A673 (cell line): ENCODE data around the gene EXOC6B. TPM values are rescaled to one million over a fixed set of nuclear protein-coding genes. Genes with fewer than 3 reads are reported as not detected.

ENCODE experiments used
- BruUV-seq: library from RNA; stranded (reverse); fragments of 400-500 nt; replicated peaks from 2 replicates; lab custom pipeline; 2021; lab: Mats Ljungman, UMichigan
- CTCF ChIA-PET: fragments of 300-600 bp; sonication (Branson Sonifier 250); formaldehyde crosslinking; loops from one replicate; lab custom pipeline; 2022; ENCODE audit warnings: antibody characterized with exemption; lab: Charles Lee
- POLR2A ChIA-PET: fragments of 300-600 bp; sonication (Branson Sonifier 250); formaldehyde crosslinking; loops from one replicate; lab custom pipeline; 2022; ENCODE audit warnings: antibody characterized with exemption; ENCODE audit not compliant: low non-redundant PET; lab: Charles Lee
- DNase-seq: peaks from one replicate; pipeline ENCODE4 v3.0.0-alpha.2; 2015; ENCODE audit warnings: low spot score
- H3K27ac ChIP-seq: fragments of 200-600 bp; sonication (generic); 2 replicates; pipeline ENCODE4 v1.5.1; 2016; ENCODE audit warnings: mixed run types, low read depth, mild to moderate bottlenecking, mixed read lengths, antibody characterized with exemption, low read length; ENCODE audit not compliant: poor library complexity, severe bottlenecking
- H3K27me3 ChIP-seq: fragments of 200-600 bp; sonication (generic); replicated peaks from 2 replicates; pipeline ENCODE4 v1.6.1; 2017; ENCODE audit warnings: mixed run types, low read depth, mild to moderate bottlenecking, mixed read lengths, antibody characterized with exemption, low read length; ENCODE audit not compliant: insufficient read depth, poor library complexity
- H3K36me3 ChIP-seq: fragments of 200-600 bp; sonication (generic); 2 replicates; pipeline ENCODE4 v1.6.1; 2016; ENCODE audit warnings: mixed run types, mild to moderate bottlenecking, mixed read lengths, antibody characterized with exemption, low read length; ENCODE audit not compliant: insufficient read depth, poor library complexity, severe bottlenecking
- H3K4me1 ChIP-seq: fragments of 200-600 bp; sonication (generic); 2 replicates; pipeline ENCODE4 v1.6.1; 2017; ENCODE audit warnings: mixed run types, mild to moderate bottlenecking, mixed read lengths, antibody characterized with exemption, low read length; ENCODE audit not compliant: insufficient read depth, poor library complexity, severe bottlenecking
- H3K4me3 ChIP-seq: fragments of 200-600 bp; sonication (generic); 2 replicates; pipeline ENCODE4 v1.5.1; 2016; ENCODE audit warnings: low read depth, mixed run types, mild to moderate bottlenecking, mixed read lengths, low read length; ENCODE audit not compliant: poor library complexity, severe bottlenecking
- H3K9me3 ChIP-seq: fragments of 200-600 bp; sonication (generic); 2 replicates; pipeline ENCODE4 v1.6.1; 2016; ENCODE audit warnings: mixed run types, low read depth, mild to moderate bottlenecking, mixed read lengths, antibody characterized with exemption, low read length; ENCODE audit not compliant: poor library complexity, severe bottlenecking
- CTCF ChIP-seq: fragments of 300-800, 200-600 bp; sonication (generic); conservative IDR thresholded peaks from 2 replicates; pipeline ENCODE4 v1.5.1; 2017; ENCODE audit warnings: low read depth, mild to moderate bottlenecking, antibody characterized with exemption, low read length, moderate library complexity, mixed read lengths
- EZH2 ChIP-seq: fragments of 200-600 bp; sonication (generic); IDR thresholded peaks from 2 replicates; pipeline ENCODE4 v1.6.1; 2017; ENCODE audit warnings: borderline replicate concordance, low read depth, mild to moderate bottlenecking, mixed read lengths, antibody characterized with exemption, low read length; ENCODE audit not compliant: poor library complexity, severe bottlenecking
- intact Hi-C: fragments of 100-400 bp; cut with micrococcal nuclease; formaldehyde crosslinking; loops from one replicate; pipeline ENCODE4 v1.10.0; 2022; ENCODE audit not compliant: unreplicated experiment
- total RNA-seq: library from RNA; stranded (reverse); gene quantifications from 2 replicates; pipeline ENCODE4 v1.2.3, GENCODE V29; 2021

Gene EXOC6B
- total RNA-seq, 1 experiment from 2014 or later, result 138 TPM

DNA sequence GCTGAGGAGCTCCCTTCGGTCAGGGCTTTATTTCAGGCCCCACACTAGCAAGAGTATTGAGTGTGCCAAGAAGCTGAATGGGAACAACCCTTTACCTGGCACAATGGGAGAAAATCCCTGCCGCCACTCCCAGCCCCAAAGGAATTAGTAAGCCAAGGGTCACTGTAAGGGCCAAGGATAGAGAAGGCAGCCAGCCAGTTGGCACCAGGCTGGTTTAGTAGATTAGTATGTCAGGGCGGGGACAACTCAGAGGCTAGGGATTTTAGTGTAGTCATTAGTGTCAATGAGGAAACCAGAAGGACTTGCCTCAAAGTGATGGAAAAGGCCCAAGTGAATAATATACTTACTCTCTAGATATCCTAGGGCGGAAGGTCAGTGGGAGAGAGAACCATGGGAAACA, 643.3 kb downstream of the EXOC6B start:
- no peak for DNase-seq
- Histone ChIP-seq H3K27ac (no peak overlapping the region), H3K27me3 (no peaks in the 10 kb centered on the region), H3K4me1 (no peaks in the 10 kb centered on the region), H3K4me3 (no peak overlapping the region), H3K9me3 (no peaks in the 10 kb centered on the region), H3K36me3 (peaks cover 19% of the 10 kb centered on the region)
- no peak for TF ChIP-seq CTCF
- TF ChIP-seq EZH2, result no peak
- ChIA-PET POLR2A (no interaction called here), CTCF (no interaction called here)
- no TSS peak for BruUV-seq
- intact Hi-C loops, result no loop called here

- H3K27me3 ChIP-seq, result no peaks in the 10 kb centered on the region
- no peaks in the 10 kb centered on the region for H3K4me1 ChIP-seq
- H3K36me3 ChIP-seq, result peaks cover 25% of the 10 kb centered on the region
- no peaks in the 10 kb centered on the region for H3K9me3 ChIP-seq
- no peak for DNase-seq
- TF ChIP-seq EZH2, result no peak
- TF ChIP-seq CTCF, result no peak
- no peak overlapping the region for H3K4me3 ChIP-seq
- no TSS peak for BruUV-seq
- intact Hi-C loops, result no loop called here
- no peak overlapping the region for H3K27ac ChIP-seq
- ChIA-PET POLR2A (no interaction called here), CTCF (interaction anchor here (0.5 kb wide), 1 partner anchor 32 kb away, joined by 3 read pairs; no protein-coding TSS in a partner anchor)
These were observed 644.2 kb downstream of the EXOC6B start for GRCh38 chr2:72181616-72182015.

- Histone ChIP-seq H3K36me3 (peaks cover 34% of the 10 kb centered on the region), H3K4me3 (no peak overlapping the region), H3K4me1 (no peaks in the 10 kb centered on the region), H3K9me3 (no peaks in the 10 kb centered on the region), H3K27ac (no peak overlapping the region), H3K27me3 (no peaks in the 10 kb centered on the region)
- TF ChIP-seq CTCF (no peak), EZH2 (no peak)
- ChIA-PET POLR2A (no interaction called here), CTCF (no interaction called here)
- intact Hi-C loops, result no loop called here
- no TSS peak for BruUV-seq
- DNase-seq, result no peak
These were observed 645.5 kb downstream of the EXOC6B start for GRCh38 chr2:72180351-72180750.
